NK-92 treated with Interleukin-12 subunit alpha and Interleukin-12 subunit beta, amount 100 ng/mL, for 24 hours (cell line): ENCODE measurements around the gene ABHD4.
"Not testable (repeated sequence)": the region's sequence is repeated elsewhere in the genome, so short reads cannot be mapped to it uniquely, and the experiment has no call there.

Experiments used
- DNase-seq: peaks from one replicate; lab custom pipeline; 2025; lab: John Stamatoyannopoulos, UW

The ABHD4 gene

DNA sequence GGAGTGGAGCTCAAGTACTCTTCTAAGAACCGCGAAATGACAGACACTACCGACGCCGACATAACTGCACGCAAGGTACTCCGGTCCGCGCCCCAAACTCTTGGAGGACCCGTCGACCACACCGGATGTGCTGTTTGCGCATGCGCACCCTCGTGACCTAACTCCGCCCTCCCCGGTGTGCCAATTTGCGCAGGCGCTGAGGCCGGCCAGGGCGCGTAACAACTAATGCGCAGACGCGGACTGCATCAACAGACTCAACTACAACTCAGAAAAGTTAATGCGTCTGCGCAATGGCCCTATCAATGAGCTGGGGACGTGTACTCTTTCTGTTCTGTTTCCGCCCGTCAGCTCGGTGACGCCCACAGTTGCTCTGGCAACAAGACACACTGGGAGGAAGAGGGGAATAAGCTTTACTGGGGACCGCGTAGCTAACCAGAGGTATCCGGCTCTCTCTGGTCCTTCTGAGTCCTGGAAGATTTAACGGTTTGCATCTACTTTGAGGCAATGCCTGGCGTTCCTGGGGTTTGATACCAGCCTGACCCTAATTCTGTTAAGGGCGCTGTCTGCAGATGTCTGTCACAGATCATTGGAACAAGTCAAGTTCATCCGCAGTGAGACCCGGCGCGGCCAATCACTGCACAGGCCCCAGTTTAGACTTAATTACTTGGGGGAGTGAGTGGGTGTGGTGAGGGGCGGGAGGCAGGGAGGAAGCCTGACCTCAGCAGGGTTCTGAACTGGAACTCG lies 8.8 kb upstream of the ABHD4 start, which contains the start of gene DAD1:
Gene DAD1, minus strand, starts transcription at position 129 of the 744 bp plus-strand sequence. Its CDS starts 67 bp downstream, at position 62.
- peak; percentile 99 for DNase-seq

GRCh38 chr14:22593189-22593588 lies 4.9 kb upstream of the ABHD4 start:
- DNase-seq: no peak

GRCh38 chr14:22593601-22594000 lies 4.5 kb upstream of the ABHD4 start:
- DNase-seq: no peak

- no peak for DNase-seq
These were observed 3.9 kb upstream of the ABHD4 start for GRCh38 chr14:22594156-22594716.

DNA sequence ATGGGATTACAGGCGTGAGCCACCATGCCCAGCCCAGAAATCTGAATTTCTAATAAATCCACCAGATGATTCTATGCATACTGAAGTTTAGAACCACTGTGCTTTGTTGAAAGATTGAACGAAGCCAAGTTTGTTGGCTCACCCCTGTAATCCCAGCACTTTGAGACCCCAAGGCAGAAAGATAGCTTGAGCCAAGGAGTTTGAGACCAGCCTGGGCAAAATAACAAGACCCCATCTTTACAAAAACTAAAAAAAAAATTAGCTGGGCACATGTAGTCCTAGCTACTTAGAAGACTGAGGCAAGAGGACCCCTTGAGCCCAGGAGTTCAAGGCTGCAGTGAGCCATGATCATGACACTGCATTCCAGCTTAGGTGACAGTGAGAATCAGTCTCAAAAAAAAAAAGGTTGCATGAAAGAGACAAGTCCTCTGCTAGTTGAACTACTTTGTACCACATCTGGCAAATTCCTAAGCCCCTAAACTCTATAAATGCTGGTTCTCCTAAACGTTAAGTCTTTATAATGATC lies 1.7 kb upstream of the ABHD4 start:
- DNase-seq: no peak

- no peak for DNase-seq
These were observed 835 bp upstream of the ABHD4 start for GRCh38 chr14:22597265-22597664.

DNA sequence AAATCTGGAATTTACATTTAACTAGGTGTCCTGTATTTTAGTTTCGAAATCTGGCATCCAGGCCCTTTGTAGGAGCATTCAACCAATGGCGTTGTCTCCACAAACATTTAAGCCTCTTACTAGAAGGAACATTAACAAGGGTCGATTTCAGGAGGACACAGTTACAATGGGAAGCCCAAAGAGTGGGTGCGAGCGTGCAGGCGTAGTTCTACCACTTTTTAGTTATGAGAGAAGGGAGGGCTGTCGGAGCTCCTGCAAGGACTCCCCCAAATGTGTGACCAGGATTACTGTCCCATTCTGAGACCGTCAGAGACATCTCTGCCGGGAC lies 365 bp upstream of the ABHD4 start:
- no peak for DNase-seq

- DNase-seq: no peak
These were observed 770 bp downstream of the ABHD4 start for GRCh38 chr14:22598896-22599244.

- DNase-seq: no peak
These were observed 1.2 kb downstream of the ABHD4 start for GRCh38 chr14:22599349-22599748.

DNA sequence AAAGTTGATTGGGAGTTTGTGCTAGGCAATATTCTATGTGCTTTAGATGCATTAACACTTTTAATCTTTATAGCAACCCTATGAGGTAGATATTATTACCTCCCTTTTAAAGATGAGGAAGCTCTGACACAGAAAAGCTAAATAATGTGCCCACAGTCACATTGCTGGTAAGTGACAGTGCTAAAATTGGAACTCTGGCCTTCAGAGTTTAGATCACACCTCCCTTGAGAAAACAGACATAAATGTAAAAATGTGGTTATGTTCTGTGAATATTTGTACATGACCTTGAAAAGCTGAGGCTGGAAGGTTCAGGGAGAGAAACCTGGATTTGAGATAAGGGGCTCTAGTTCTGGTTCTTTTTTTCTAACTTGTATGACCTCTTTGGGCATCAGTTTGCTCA lies 1.9 kb downstream of the ABHD4 start:
- no peak for DNase-seq

GRCh38 chr14:22601456-22601855 lies 3.4 kb downstream of the ABHD4 start:
- DNase-seq: no peak

DNA sequence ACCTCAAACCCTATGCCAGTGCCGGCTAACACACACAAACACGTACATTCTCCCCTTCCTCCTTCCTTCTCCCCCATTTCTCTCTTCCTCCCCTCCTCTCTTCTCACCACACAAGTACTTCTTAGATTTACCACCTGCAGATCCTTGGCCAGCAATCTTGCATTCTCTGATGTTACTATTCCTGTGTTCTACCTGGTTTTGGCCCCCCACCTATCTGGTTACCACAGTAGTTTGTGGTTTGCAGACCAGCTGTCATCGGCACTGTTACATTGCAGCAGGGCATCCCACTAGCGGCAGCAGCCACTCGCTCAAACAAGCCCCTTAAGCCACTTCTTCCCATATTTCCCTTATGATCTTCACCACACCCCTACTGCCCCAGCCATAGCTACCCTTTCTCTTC lies 3.9 kb downstream of the ABHD4 start:
- no peak for DNase-seq

- DNase-seq: no peak
These were observed 4.8 kb downstream of the ABHD4 start for GRCh38 chr14:22602862-22603261.

DNA sequence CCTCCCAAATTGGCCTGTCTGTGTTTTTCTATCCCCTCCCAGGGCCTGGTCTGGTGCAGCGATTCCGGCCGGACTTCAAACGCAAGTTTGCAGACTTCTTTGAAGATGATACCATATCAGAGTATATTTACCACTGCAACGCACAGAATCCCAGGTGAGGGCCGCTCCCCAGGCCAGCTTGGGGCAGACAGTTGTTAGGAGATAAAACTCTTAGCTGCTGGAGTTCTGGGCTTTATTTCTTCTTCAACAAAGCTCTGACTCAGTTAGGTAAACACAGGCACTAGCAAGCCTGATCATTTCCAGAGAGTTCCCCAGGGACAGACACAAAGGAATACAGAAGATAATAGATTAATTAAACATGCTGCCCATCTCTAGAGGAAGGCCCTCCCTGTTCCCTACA lies 8.3 kb downstream of the ABHD4 start:
- DNase-seq: no peak

DNA sequence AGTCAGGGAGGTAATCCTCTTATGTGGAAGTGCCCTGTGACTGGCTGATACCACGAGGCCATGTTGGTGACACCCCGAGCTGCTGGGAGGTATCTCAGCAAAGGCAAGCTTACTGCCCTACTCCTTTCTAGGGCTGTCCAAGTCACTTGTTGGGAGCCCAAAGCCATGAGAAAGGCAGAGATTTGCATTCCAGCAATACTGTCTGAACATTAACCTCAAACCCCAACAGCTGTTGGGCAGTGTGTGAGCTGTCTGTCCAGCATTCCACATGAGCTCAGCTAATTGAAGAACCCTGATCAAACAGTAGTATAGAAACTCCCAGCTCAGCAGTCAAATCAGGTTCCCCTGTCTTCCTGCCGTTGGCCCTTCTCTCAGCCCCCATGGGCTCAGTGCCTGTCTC lies 9.2 kb downstream of the ABHD4 start:
- DNase-seq: no peak

DNA sequence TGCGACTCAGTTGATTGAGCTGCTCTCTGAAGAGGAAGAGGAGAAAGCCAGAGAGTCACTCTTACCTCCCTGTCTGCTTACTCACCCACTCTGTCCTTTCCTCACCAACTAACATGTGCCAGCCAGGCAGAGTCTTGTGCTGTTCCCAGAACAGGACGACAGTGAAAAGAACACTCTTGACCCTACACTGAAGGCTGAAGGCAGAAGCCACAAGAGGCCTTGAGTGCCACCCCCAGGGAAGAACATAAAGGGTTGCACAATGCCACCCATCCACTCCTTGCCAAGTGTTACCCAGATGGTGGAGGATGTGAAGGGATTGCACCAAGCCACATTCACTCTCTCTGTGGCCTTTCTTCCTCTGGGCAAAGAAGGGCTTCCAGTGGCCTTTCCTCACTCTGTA lies 12.8 kb downstream of the ABHD4 start:
- no peak for DNase-seq

- DNase-seq: no peak
These were observed 15.1 kb downstream of the ABHD4 start for GRCh38 chr14:22613106-22613695.

DNA sequence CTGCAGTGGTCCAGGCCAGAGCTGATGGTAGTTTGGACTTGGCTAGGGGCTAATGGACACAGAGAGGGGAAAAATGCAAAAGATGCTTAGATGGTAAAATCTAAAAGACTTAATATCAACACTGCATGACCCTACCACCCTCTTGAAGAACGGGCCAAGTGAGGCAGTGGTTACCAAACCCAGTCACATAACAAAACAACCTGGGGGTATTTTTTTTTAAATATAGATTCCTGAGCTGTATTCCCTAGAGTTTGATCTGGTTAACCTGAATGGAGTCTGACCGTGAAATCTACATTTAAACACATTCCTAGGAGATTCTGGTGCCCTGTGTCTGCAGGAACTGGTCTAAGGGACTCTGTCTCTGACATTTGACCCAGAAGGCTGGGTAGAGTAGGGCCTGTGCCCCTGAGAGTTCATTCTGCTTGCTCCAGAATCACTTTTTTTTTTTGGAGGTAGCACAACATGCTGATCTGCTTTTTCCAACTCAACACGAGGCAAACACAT lies 15.7 kb downstream of the ABHD4 start:
- no peak for DNase-seq

- DNase-seq: no peak
These were observed 16.2 kb downstream of the ABHD4 start for GRCh38 chr14:22614240-22614799.

DNA sequence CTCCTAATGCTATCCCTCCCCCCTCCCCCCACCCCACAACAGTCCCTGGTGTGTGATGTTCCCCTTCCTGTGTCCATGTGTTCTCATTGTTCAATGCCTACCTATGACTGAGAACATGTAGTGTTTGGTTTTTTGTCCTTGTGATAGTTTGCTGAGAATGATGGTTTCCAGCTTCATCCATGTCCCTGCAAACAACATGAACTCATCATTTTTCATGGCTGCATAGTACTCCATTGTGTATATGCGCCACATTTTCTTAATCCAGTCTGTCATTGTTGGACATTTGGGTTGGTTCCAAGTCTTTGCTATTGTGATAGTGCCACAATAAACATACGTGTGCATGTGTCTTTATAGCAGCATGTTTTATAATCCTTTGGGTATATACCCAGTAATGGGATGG lies 17.7 kb downstream of the ABHD4 start:
- DNase-seq: not testable (repeated sequence)

DNA sequence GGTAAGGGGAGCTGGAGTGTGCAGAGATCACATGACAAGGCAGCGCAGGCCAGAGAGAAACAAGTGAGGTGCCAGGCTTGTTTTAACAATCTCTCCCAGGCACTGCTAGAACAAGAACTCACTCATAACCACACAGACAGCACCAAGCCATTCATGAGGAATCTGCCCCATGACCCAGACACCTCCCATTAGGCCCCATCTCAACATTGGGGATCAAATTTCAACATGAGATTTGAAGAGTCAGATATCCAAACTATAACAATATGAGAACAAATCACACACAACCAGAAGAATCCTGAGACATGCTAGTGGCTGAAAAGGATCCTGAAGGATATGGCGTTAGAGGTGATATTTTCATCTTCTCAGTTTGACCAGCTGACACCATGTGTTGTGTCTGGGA lies 24.2 kb downstream of the ABHD4 start:
- DNase-seq: no peak

DNA sequence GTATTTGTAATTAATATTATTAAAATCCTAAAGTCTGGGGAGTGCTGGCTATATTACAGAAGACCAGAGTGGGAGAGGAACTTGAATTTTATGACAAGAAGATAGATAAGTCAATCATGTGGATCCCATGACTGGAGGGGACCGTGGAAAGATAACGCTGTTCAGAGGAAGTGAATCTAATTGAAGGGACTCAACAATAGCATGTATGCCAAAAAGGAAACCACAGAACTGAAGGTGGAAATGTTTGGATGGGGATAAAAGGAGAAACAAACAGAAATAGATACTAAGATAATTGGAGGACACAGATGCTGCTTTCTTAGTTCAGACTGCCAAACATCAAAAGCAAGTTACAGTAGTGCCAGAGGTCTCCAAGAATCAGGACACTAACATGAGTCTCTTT lies 24.9 kb downstream of the ABHD4 start:
- DNase-seq: no peak

DNA sequence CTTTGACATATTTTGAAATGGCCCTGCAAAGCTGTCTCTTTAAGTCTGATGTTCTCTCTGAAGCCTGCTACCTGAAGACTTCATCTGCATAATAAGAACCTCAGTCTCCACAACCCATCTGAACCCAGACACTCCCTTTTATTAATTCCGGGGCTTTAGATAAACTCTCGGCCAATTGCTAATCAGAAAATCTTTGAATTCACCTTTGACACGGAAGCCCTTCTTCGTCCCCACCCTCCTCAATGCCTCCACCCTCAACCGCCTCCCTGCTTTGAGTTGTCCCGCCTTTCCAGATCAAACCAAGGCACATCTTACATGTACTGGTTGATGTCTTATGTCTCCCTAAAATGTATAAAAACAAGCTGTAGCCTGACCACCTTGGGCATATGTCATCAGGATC lies 28.5 kb downstream of the ABHD4 start:
- DNase-seq: no peak
